HepG2 (cell line): Measurements from ENCODE around the gene OR12D1. TPM values are rescaled to one million over a fixed set of nuclear protein-coding genes. Genes with fewer than 3 reads are reported as not detected.

Experiments used
- ATAC-seq: fragments of 200-7000 bp; cut with Tn5 transposase; 3 replicates; pipeline ENCODE4 v1.9.1; 2020; ENCODE audit warnings: mild to moderate bottlenecking, moderate library complexity
- BruUV-seq: library from RNA; stranded (reverse); fragments of 400-500 nt; replicated peaks from 2 replicates; lab custom pipeline; 2021; lab: Mats Ljungman, UMichigan
- CTCF ChIA-PET: fragments of 300-600 bp; formaldehyde crosslinking; extraction: SDS; loops from one replicate; lab custom pipeline; 2021; ENCODE audit warnings: low total read pairs, inconsistent platforms, low intra/inter-chr PET ratio; lab: Yijun Ruan, JAX
- POLR2A ChIA-PET: fragments of 350-600 bp; sonication (Branson Sonifier 250); formaldehyde crosslinking; loops from one replicate; lab custom pipeline; 2020; ENCODE audit warnings: antibody characterized with exemption, inconsistent platforms; lab: Yijun Ruan, JAX
- DNase-seq: peaks from one replicate; pipeline ENCODE4 v3.0.0-alpha.2; 2015; ENCODE audit warnings: low spot score
- FAIRE-seq: peaks from 3 replicates; lab custom pipeline; 2011; peaks lifted over from hg19 to GRCh38; lab: Jason Lieb, UNC
- H2AFZ ChIP-seq: one replicate; pipeline ENCODE4 v1.6.1; 2011; ENCODE audit warnings: low read length, inconsistent platforms
- H3K27ac ChIP-seq: fragments of 300-600 bp; 3 replicates; pipeline ENCODE4 v1.8.0; 2011; ENCODE audit warnings: mixed run types, mild to moderate bottlenecking, mixed read lengths, low read length, inconsistent platforms; ENCODE audit not compliant: insufficient read depth; ENCODE audit errors: extremely low read length
- H3K27me3 ChIP-seq, 2 experiments: fragments of 200-600 bp in 1 of 2; 2 replicates in 1 of 2; 3 replicates in 1 of 2; pipeline versions ENCODE4 v1.6.0 to v1.8.0; 2011; ENCODE audit warnings: low read length in 2 of 2, mild to moderate bottlenecking in 2 of 2, moderate library complexity in 2 of 2, inconsistent platforms in 1 of 2; ENCODE audit not compliant: insufficient read depth in 2 of 2, control insufficient read depth in 1 of 2
- H3K36me3 ChIP-seq, 2 experiments: fragments of 200-600 bp in 1 of 2; replicated peaks in 1 of 2; 2 replicates in 1 of 2; 3 replicates in 1 of 2; pipeline versions ENCODE4 v1.5.1 to v1.8.0; 2011; ENCODE audit warnings: low read length in 2 of 2, inconsistent platforms in 1 of 2; ENCODE audit not compliant: insufficient read depth in 2 of 2, control insufficient read depth in 1 of 2
- H3K4me1 ChIP-seq: 2 replicates; pipeline ENCODE4 v1.5.1; 2012; ENCODE audit warnings: low read length, inconsistent platforms; ENCODE audit not compliant: insufficient read depth
- H3K4me2 ChIP-seq: 2 replicates; pipeline ENCODE4 v1.6.0; 2011; ENCODE audit warnings: low read depth, low read length, inconsistent platforms
- H3K4me3 ChIP-seq, 3 experiments: fragments of 200-600 bp in 1 of 3; sonication (generic), shearing (Covaris generic) in 1 of 3; replicated peaks in 1 of 3; 2 replicates each; pipeline ENCODE4 v1.5.1; 2011 to 2016; ENCODE audit warnings: low read length in 3 of 3, inconsistent platforms in 2 of 3, low read depth in 2 of 3, mild to moderate bottlenecking in 2 of 3, control low read depth in 1 of 3, mixed read lengths in 1 of 3; ENCODE audit not compliant: insufficient read depth in 1 of 3
- H3K79me2 ChIP-seq: one replicate; pipeline ENCODE4 v1.6.1; 2011; ENCODE audit warnings: low read length, inconsistent platforms; ENCODE audit not compliant: insufficient read depth
- H3K9ac ChIP-seq: 2 replicates; pipeline ENCODE4 v1.6.0; 2011; ENCODE audit warnings: mild to moderate bottlenecking, low read depth, low read length, inconsistent platforms; ENCODE audit not compliant: insufficient read depth
- H3K9me3 ChIP-seq: 2 replicates; pipeline ENCODE4 v1.5.1; 2012; ENCODE audit warnings: mild to moderate bottlenecking, low read length
- H4K20me1 ChIP-seq: 2 replicates; pipeline ENCODE4 v1.6.0; 2011; ENCODE audit warnings: inconsistent platforms, mild to moderate bottlenecking, low read length, moderate library complexity; ENCODE audit not compliant: insufficient read depth
- MAFF ChIP-seq: IDR thresholded peaks from 2 replicates; pipeline ENCODE4 v1.6.1; 2011; ENCODE audit warnings: low read depth, low read length, improper control_type of control experiment
- MAFK ChIP-seq, 2 experiments: IDR thresholded peaks in 1 of 2; conservative IDR thresholded peaks in 1 of 2; 2 replicates each; pipeline ENCODE4 v1.6.1; 2011; ENCODE audit warnings: improper control_type of control experiment in 2 of 2, low read length in 2 of 2
- ZFYVE20 ChIP-seq: sonication (generic); formaldehyde crosslinking; IDR thresholded peaks from 2 replicates; pipeline ENCODE4 v1.8.0; 2023; ENCODE audit warnings: low read depth, mild to moderate bottlenecking, moderate library complexity, missing genetic modification reagents, borderline replicate concordance
- ZNF326 ChIP-seq: sonication (generic); formaldehyde crosslinking; IDR thresholded peaks from 2 replicates; pipeline ENCODE4 v1.4.0; 2020; ENCODE audit warnings: missing genetic modification reagents, borderline replicate concordance
- ZNF629 ChIP-seq: sonication (generic); formaldehyde crosslinking; conservative IDR thresholded peaks from 2 replicates; pipeline ENCODE4 v1.5.0; 2020; ENCODE audit warnings: missing genetic modification reagents
- WGBS: methylation state at CpG from one replicate; pipeline ENCODE4 v1.1.6; 2017; ENCODE audit warnings: low lambda C conversion rate; 5-methylcytosine and 5-hydroxymethylcytosine counted together
- in situ Hi-C: cut with HindIII; loops from 2 replicates; pipeline ENCODE4 v1.10.0; 2017; ENCODE audit warnings: low pct_unique_long_range_greater_than_20kb; ENCODE audit not compliant: extremely low pct_ligation_motif_present
- intact Hi-C: fragments of 100-400 bp; cut with micrococcal nuclease; formaldehyde crosslinking; loops from one replicate; pipeline ENCODE4 v1.10.0; 2022; ENCODE audit not compliant: unreplicated experiment
- polyA plus RNA-seq, 8 experiments: library from polyadenylated mRNA; depleted of rRNA in 3 of 8; stranded (reverse) in 7 of 8; unstranded in 1 of 8; fragments of >200 nt; fragmentation: Illumina TruSeq in 4 of 8; extraction: Trizol in 4 of 8; gene quantifications; 2 replicates each; pipeline versions ENCODE4 v1.2.1 to v1.2.3, GENCODE V29; 2011 to 2016; ENCODE audit warnings: low read depth in 4 of 8, missing spikeins in 1 of 8, mixed read lengths in 1 of 8; ENCODE audit not compliant: insufficient read depth in 1 of 8
- total RNA-seq, 5 experiments: library from RNA; depleted of rRNA; stranded (reverse); fragments of >200 nt; fragmentation: Illumina TruSeq; extraction: Trizol; gene quantifications; 2 replicates each; pipeline ENCODE4 v1.2.3, GENCODE V29; 2016; ENCODE audit warnings: low read depth in 1 of 5

The OR12D1 gene
- total and polyA plus RNA-seq, 2 of the 13 experiments (the other 11 are each of a cell fraction or from before 2014, with no cell fraction given), result 0.05 TPM; not detected in 1

DNA sequence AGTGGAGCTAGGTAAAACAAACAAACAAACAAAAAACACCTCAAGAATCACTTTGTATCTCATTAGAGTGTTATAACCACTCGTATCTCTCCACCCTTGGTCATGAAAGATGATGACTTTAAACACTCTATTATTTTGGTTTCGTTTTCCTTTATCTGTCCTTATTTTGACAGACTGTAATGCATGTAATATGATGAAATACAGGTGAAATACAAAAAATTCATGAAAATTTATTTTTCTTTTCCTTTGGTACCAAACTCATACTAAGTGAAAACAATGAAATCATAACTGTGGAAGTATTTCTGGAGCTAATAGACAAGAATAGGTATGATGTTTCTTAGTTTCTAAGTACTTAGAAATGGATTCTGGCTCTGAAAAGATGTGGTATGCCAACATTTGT lies 15.2 kb upstream of the OR12D1 start:
- no peak for DNase-seq

DNA sequence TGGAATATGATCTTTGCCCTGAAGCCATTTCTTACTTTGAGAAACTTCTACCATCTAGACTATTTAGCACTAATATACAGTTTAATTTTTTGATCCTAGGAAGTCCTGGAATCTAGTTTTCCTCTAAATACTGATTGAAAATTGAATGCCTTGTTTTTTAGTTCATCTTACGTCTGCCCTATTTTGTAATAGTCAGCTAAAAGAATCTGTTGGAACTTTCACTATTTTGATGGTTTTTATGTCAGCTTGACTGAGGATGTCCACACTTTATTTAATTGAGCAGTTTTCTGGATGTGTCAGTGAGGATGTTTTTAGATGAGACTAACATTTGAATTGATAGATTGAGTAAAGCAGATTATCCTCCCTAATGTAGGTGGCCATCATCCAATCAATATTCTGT lies 10.9 kb upstream of the OR12D1 start:
- H3K27me3 ChIP-seq, result no peaks in the 10 kb centered on the region
- H3K27ac ChIP-seq, result no peak overlapping the region
- H2AFZ ChIP-seq, result no peak overlapping the region
- TF ChIP-seq MAFK (conservative IDR thresholded peaks at IDR 0.05 in 1 of 2, IDR thresholded peaks at IDR 0.05 in 1 of 2; ENCODE audit: low read length in 2 of 2), result peak; percentile 61 to 83
- peak; percentile 62 for TF ChIP-seq MAFF
- TF ChIP-seq ZFYVE20 (CRISPR knock-in tag), result no peak
- intact Hi-C loops (no loop called here), in situ Hi-C loops (no loop called here)
- no peaks in the 10 kb centered on the region for H4K20me1 ChIP-seq
- no peak overlapping the region for H3K9ac ChIP-seq
- no peak overlapping the region for H3K4me3 ChIP-seq
- H3K36me3 ChIP-seq, result no peaks in the 10 kb centered on the region
- BruUV-seq, result no TSS peak
- FAIRE-seq, result no peak
- no peaks in the 10 kb centered on the region for H3K9me3 ChIP-seq
- POLR2A ChIA-PET, result no interaction called here
- no peak for DNase-seq
- ATAC-seq, result no peak
- CTCF ChIA-PET, result no interaction called here
- H3K4me2 ChIP-seq, result no peak overlapping the region
- WGBS, result 4% methylated on average over 1 of the region's 1 CpG
- H3K4me1 ChIP-seq, result no peaks in the 10 kb centered on the region
- H3K79me2 ChIP-seq, result no peaks in the 10 kb centered on the region

More for the DNA sequence above, 15.2 kb upstream of the OR12D1 start:
- no peaks in the 10 kb centered on the region for H3K36me3 ChIP-seq
- BruUV-seq, result no TSS peak
- H3K4me2 ChIP-seq, result no peak overlapping the region
- 10% methylated on average over 2 of the region's 2 CpGs for WGBS
- ATAC-seq (no peak), FAIRE-seq (no peak)
- H3K27ac ChIP-seq, result no peak overlapping the region
- H3K4me3 ChIP-seq, result no peak overlapping the region
- no peak overlapping the region for H2AFZ ChIP-seq
- in situ Hi-C loops (no loop called here), intact Hi-C loops (no loop called here)
- H3K27me3 ChIP-seq, result no peaks in the 10 kb centered on the region
- no peaks in the 10 kb centered on the region for H3K4me1 ChIP-seq
- no peak overlapping the region for H3K9ac ChIP-seq
- POLR2A ChIA-PET, result no interaction called here
- no peaks in the 10 kb centered on the region for H3K79me2 ChIP-seq
- H3K9me3 ChIP-seq, result no peaks in the 10 kb centered on the region
- H4K20me1 ChIP-seq, result no peaks in the 10 kb centered on the region
- TF ChIP-seq ZNF629, result no peak
- no peak for TF ChIP-seq ZNF326
- CTCF ChIA-PET, result no interaction called here
